Tibial nerve (tissue), 4 donors: ENCODE data around the gene EXOG.

ENCODE experiments used
- EP300 ChIP-seq, 2 donors: sonication (generic); formaldehyde crosslinking; IDR thresholded peaks; one replicate each; pipeline ENCODE4 v1.6.1; 2017; ENCODE audit warnings: antibody characterized with exemption in 2 of 2, mild to moderate bottlenecking in 1 of 2
- POLR2A ChIP-seq, 2 donors: fragments of 450-650 bp; IDR thresholded peaks; one replicate each; pipeline ENCODE4 v1.6.1; 2017; ENCODE audit warnings: antibody characterized with exemption in 2 of 2, mild to moderate bottlenecking in 2 of 2, moderate library complexity in 2 of 2
- TF ChIP-seq, protein P1 (sequence below), 5 experiments: fragments of 200-600 bp in 3 of 5; fragments of 450-650 bp in 2 of 5; sonication (generic) in 3 of 5; IDR thresholded peaks; one replicate each; pipeline ENCODE4 v1.5.1; 2016 to 2019; ENCODE audit warnings: antibody characterized with exemption in 5 of 5, mild to moderate bottlenecking in 3 of 5, moderate library complexity in 2 of 5

DNA sequence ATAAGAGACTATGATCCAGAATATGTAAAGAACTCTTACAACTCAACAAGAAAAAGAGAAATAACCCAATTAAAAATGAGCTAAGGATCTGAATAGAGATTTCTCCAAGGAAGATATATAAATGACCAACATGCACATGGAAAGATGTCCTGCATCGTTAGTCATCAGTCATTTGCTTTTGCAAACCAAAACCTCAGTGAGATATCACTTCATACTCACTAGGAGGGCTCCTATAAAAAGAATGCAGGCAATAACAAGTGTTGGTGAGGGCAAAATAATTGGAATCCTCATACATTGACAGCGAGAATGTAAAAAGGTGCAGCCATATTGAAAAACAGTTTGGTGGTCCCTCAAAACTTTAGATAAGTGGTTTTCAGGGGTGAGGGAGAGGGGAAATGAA lies 56.9 kb downstream of the EXOG start:
- TF ChIP-seq, protein P1, sequence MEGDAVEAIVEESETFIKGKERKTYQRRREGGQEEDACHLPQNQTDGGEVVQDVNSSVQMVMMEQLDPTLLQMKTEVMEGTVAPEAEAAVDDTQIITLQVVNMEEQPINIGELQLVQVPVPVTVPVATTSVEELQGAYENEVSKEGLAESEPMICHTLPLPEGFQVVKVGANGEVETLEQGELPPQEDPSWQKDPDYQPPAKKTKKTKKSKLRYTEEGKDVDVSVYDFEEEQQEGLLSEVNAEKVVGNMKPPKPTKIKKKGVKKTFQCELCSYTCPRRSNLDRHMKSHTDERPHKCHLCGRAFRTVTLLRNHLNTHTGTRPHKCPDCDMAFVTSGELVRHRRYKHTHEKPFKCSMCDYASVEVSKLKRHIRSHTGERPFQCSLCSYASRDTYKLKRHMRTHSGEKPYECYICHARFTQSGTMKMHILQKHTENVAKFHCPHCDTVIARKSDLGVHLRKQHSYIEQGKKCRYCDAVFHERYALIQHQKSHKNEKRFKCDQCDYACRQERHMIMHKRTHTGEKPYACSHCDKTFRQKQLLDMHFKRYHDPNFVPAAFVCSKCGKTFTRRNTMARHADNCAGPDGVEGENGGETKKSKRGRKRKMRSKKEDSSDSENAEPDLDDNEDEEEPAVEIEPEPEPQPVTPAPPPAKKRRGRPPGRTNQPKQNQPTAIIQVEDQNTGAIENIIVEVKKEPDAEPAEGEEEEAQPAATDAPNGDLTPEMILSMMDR (IDR thresholded peaks at IDR 0.05) = no peak
- TF ChIP-seq POLR2A (IDR thresholded peaks at IDR 0.05) = no peak
- TF ChIP-seq EP300 (IDR thresholded peaks at IDR 0.05) = no peak
